ENCODE results near the gene PRKG1.

Gene PRKG1

GRCh38 chr10:51063659-51064535, 10.4 kb upstream of the PRKG1 start:
- Histone ChIP-seq H3K9ac (ENCODE audit: low read depth, low read length, poor library complexity, severe bottlenecking) (no peak overlapping the region), H3K4me2 (ENCODE audit: low read depth, low read length, poor library complexity, severe bottlenecking) (no peak overlapping the region), H3K9me2 (replicated peaks; ENCODE audit: low read depth, low read length) (no peaks in the 10 kb centered on the region)

GRCh38 chr10:51066231-51066630, 8.1 kb upstream of the PRKG1 start:
- Histone ChIP-seq H3K79me2 (ENCODE audit: insufficient read depth, low read length) (no peaks in the 10 kb centered on the region), H3K4me2 (ENCODE audit: low read depth, low read length, poor library complexity, severe bottlenecking) (no peak overlapping the region), H3K4me3 (ENCODE audit: low read length, poor library complexity, severe bottlenecking) (no peak overlapping the region), H3K4me1 (ENCODE audit: insufficient read depth, low read length, poor library complexity, severe bottlenecking) (no peaks in the 10 kb centered on the region), H3K9me3 (ENCODE audit: insufficient read depth, low read depth, low read length) (no peaks in the 10 kb centered on the region), H3K9ac (ENCODE audit: low read depth, low read length, poor library complexity, severe bottlenecking) (no peak overlapping the region), H3K27me3 (ENCODE audit: insufficient read depth, low read length, poor library complexity, severe bottlenecking) (no peaks in the 10 kb centered on the region), H3K9me2 (replicated peaks; ENCODE audit: low read depth, low read length) (no peaks in the 10 kb centered on the region), H4K20me1 (ENCODE audit: insufficient read depth, low read length, poor library complexity, severe bottlenecking) (no peaks in the 10 kb centered on the region), H2AFZ (ENCODE audit: low read length) (no peak overlapping the region), H3K36me3 (ENCODE audit: insufficient read depth, low read length) (no peaks in the 10 kb centered on the region), H3F3A (ENCODE audit: low read depth) (no peaks in the 10 kb centered on the region)
- TF ChIP-seq CTCF (conservative IDR thresholded peaks at IDR 0.05; ENCODE audit: low read length) = no peak

More at GRCh38 chr10:51063659-51064535, 10.4 kb upstream of the PRKG1 start:
- H2AFZ ChIP-seq (ENCODE audit: low read length) = no peak overlapping the region
- H3K9me3 ChIP-seq (ENCODE audit: insufficient read depth, low read depth, low read length) = no peaks in the 10 kb centered on the region
- H3K36me3 ChIP-seq (ENCODE audit: insufficient read depth, low read length) = no peaks in the 10 kb centered on the region
- no peak overlapping the region for H3K4me3 ChIP-seq (ENCODE audit: low read length, poor library complexity, severe bottlenecking)
- no peaks in the 10 kb centered on the region for H3K79me2 ChIP-seq (ENCODE audit: insufficient read depth, low read length)
- no peaks in the 10 kb centered on the region for H3F3A ChIP-seq (ENCODE audit: low read depth)
- no peaks in the 10 kb centered on the region for H3K4me1 ChIP-seq (ENCODE audit: insufficient read depth, low read length, poor library complexity, severe bottlenecking)
- TF ChIP-seq CTCF (conservative IDR thresholded peaks at IDR 0.05; ENCODE audit: low read length) (peak; percentile 67), EZH2phosphoT487 (IDR thresholded peaks at IDR 0.05; ENCODE audit: borderline replicate concordance) (no peak)
- no peaks in the 10 kb centered on the region for H3K27me3 ChIP-seq (ENCODE audit: insufficient read depth, low read length, poor library complexity, severe bottlenecking)
- no peaks in the 10 kb centered on the region for H4K20me1 ChIP-seq (ENCODE audit: insufficient read depth, low read length, poor library complexity, severe bottlenecking)

- Histone ChIP-seq H3K9me2 (replicated peaks; ENCODE audit: low read depth, low read length) (no peaks in the 10 kb centered on the region), H3F3A (ENCODE audit: low read depth) (no peaks in the 10 kb centered on the region), H3K79me2 (ENCODE audit: insufficient read depth, low read length) (no peaks in the 10 kb centered on the region), H3K4me2 (ENCODE audit: low read depth, low read length, poor library complexity, severe bottlenecking) (no peak overlapping the region), H4K20me1 (ENCODE audit: insufficient read depth, low read length, poor library complexity, severe bottlenecking) (no peaks in the 10 kb centered on the region), H3K27me3 (ENCODE audit: insufficient read depth, low read length, poor library complexity, severe bottlenecking) (no peaks in the 10 kb centered on the region), H2AFZ (ENCODE audit: low read length) (no peak overlapping the region), H3K9me3 (ENCODE audit: insufficient read depth, low read depth, low read length) (no peaks in the 10 kb centered on the region), H3K36me3 (ENCODE audit: insufficient read depth, low read length) (no peaks in the 10 kb centered on the region), H3K9ac (ENCODE audit: low read depth, low read length, poor library complexity, severe bottlenecking) (no peak overlapping the region), H3K4me1 (ENCODE audit: insufficient read depth, low read length, poor library complexity, severe bottlenecking) (no peaks in the 10 kb centered on the region), H3K4me3 (ENCODE audit: low read length, poor library complexity, severe bottlenecking) (no peak overlapping the region)
- TF ChIP-seq CTCF (conservative IDR thresholded peaks at IDR 0.05; ENCODE audit: low read length) (no peak), EZH2phosphoT487 (IDR thresholded peaks at IDR 0.05; ENCODE audit: borderline replicate concordance) (no peak)
Measured at GRCh38 chr10:51072210-51072609, 2.1 kb upstream of the PRKG1 start.

Measured in Loucy (cell line).